IPS-18c (cell line): Measurements from ENCODE around the gene PEAK3.
"Not testable (repeated sequence)": the region's sequence is repeated elsewhere in the genome, so short reads cannot be mapped to it uniquely, and the experiment has no call there.

Source experiments
- H3K4me3 ChIP-seq: 2 replicates; pipeline ENCODE4 v1.7.0; 2013; ENCODE audit warnings: low read depth, mild to moderate bottlenecking, low read length, moderate library complexity; ENCODE audit not compliant: insufficient read depth
- H3K9me3 ChIP-seq: one replicate; pipeline ENCODE4 v1.6.1; 2013; ENCODE audit warnings: mild to moderate bottlenecking, low read length, moderate library complexity; ENCODE audit not compliant: control insufficient read depth, insufficient read depth

The PEAK3 gene

DNA sequence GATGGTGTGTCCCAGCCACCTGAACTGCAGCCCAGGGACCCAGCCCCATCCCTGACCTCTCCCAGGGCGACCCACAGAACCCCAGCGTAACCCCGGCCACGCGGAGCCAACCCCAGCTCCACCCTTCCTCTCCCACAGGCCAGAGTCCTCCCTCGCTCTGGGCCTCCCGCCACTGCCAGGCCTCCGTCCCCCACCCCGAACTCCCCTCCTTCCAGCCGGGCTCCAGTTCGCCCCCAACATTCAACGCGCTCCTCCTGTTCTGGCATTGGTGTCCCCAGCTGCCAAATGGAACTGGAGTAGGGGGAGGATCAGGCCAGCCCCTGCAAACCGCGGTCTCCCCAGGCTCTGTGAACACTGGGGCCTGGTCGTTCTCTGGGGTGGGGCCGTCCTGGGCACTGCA, 18.6 kb upstream of the PEAK3 start:
- H3K9me3 ChIP-seq, result peaks cover 2% of the 10 kb centered on the region
- H3K4me3 ChIP-seq, result no peak overlapping the region

DNA sequence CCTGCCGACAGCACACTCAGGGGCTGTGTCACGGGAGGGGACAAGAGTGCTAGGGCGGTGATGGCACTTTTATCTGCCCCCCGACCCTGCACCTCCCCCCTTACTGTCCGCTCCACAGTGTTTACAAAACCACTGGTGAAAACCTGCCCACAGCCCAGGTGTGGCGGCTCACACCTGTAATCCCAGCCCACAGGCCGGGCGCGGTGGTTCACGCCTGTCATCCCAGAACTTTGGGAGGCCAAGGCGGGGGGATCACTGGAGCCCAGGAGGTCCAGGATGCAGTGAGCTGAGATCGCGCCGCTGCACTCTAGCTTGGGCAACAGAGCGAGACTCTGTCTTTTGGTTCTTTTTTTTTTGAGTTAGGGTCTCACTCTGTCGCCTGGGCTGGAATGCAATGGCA, 14.2 kb upstream of the PEAK3 start:
- Histone ChIP-seq H3K9me3 (no peaks in the 10 kb centered on the region), H3K4me3 (no peak overlapping the region)

DNA sequence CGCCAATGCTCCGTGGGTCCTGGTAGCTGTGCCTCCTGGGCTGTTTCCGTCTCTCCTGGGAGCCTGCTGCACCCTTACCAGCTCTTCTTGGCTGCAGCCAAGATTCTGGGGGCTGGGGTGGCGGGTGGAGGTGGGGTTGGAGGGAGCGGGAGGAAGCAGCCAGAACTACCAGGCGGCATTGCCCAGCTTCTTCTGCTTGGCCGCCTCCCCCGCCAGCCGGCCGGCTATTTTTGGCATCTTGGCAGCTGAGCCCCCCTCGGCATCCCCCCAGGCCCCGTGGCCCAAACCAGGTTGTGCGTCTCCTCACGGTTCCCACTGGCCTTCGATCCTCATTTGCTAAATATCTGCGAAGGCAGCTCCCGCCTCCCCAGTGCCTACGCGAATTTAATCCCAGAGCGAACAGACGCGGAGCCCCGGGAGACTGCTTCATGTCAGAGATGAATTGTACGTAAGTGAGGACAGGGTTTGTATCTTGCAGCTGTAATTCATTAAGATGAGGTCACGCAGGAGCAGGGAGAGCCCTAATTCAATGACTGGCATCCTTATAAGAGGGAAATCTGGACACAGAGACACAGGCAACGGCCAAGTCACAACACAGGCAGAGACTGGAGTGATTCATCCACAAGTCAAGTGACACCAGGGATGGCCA, 12.8 kb upstream of the PEAK3 start:
- Histone ChIP-seq H3K4me3 (no peak overlapping the region), H3K9me3 (no peaks in the 10 kb centered on the region)

DNA sequence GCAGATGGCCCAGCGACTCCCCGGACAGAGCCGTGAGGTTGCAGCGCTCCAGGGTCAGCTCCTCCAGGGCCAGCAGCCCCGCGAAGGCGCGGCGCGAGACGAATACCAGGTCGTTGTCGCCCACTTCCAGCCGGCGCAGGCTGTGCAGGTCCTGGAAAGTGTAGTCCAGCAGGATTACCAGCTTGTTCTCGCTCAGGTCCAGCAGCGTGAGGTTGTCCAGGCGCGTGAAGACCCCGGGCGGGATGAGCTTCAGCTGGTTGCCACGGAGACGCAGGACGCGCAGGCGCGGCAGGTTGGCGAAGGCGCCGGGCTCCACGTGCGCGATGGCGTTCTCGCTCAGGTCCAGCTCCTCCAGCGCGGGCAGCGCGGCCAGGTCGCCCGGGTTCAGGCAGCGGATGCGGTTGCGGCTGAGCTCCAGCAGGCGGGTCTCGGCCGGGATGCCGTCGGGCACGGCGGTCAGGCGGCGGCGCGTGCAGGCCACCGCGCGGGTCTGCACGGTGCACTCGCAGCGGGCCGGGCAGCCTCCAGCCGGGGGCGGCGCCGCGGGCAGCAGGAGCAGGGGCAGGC, 9.3 kb upstream of the PEAK3 start:
- Histone ChIP-seq H3K9me3 (peaks cover 2% of the 10 kb centered on the region), H3K4me3 (no peak overlapping the region; the same call in 1 of the 2 replicates)

DNA sequence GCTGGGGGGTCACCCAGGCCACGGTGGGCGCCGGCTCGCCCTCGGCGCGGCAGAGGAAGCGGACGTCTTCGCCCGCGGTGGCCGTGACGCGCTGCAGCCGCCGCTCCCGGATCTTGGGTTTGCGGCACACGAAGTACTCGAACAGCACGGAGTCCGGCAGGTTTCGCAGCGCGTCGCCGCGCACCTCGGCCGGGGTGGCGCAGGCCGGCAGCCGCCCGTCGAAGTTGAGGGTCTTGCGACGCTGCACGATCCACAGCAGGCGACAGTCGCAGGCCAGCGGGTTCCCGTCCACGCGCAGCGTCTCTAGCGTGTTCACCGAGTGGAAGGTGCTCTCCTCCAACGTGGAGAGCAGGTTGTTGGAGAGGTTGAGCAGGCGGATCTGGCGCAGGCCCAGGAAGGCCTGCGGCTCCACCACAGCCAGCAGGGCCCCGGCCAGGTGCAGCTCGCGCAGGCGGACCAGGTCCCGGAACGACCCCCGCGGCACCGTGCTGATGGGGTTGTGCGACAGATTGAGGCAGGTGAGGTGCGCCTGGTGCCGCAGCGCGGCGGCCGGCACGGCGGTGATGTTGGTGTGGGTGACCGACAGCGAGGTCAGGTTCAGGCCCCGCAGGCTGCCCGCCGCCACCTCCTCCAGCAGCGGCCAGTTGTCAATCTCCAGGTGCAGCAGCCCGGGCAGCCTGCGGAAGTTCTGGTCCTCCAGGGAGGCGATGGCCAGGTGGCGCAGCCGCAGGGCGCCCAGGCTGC, 8.6 kb upstream of the PEAK3 start:
- H3K4me3 ChIP-seq, result no peak overlapping the region; the same call in 1 of the 2 replicates

DNA sequence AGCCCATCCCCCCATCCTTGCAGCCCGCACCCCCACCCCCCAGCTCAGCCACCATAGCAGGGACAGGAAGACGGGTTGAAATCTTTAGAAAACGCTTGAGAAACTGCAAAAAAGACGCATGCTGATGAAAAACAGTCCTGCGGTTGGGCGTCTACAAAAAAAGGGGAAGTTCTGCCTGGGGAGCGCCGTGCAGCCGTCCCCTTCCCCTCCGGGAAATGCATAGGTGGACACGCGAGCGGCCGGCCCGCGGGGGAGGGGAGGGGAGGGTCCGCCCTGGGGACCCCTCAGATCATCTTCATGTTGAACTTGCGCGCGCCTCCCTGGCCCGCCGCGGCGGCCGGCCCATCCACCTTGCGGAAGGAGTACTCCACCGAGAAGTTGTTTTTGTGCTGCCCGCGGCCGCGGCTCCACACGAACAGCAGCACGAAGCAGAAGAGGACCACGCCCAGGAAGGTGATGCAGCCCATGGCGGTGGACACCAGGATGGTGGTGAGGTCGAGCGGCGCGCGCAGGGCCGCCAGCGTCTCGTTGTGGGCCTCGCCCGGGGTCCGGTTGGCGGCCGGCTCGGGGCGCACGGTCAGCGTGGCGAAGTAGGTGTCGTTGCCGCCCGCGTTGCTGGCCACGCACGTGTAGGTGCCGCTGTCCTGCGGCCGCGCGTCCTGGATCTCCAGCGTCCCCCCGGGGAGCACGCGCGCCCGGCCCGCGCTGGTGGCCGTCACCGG, 7.9 kb upstream of the PEAK3 start:
- H3K4me3 ChIP-seq, result no peak overlapping the region
- H3K9me3 ChIP-seq, result peaks cover 2% of the 10 kb centered on the region

More for the DNA sequence above, 8.6 kb upstream of the PEAK3 start:
- H3K9me3 ChIP-seq, result peaks cover 2% of the 10 kb centered on the region

DNA sequence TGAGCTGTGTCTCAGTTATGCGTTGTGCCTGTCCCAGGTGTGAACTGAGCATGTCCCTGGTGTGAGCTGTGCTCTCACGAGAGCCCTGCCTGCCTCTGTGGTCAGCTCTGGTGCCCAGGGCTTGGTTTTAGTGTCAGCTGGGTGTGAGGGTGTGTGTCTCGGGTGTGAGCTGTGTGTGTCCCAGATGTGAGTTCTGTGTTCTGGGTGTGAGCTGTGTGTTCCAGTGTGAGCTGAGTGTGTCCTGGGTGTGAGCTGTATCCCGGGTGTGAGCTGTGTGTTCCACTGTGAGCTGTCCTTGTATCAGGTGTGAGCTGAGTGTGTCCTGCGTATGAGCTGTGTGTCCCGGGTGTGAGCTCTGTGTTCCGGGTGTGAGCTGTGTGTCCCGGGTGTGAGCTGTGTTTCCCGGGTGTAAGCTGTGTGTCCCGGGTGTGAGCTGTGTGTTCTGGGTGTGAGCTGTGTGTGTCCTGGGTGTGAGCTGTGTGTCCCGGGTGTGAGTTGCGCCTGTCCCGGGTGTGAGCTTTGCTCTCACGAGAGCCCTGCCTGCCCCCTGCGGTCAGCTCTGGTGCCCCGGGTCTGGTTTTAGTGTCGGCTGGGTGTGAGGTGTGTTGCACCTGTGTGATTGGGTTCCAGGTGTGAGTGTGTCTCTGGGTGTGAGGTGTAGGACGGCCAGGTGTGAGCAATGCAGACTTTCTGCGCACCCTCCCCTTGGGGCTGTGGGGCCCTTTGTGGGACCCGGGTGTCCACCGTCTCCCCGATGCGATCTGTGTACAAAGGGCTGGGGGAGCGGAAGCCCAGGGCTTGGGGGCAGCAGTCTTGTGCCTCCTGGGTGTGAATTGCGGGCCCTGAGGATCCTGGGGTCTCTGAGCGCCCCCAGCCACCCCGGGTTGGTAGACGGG, 7.1 kb upstream of the PEAK3 start:
- Histone ChIP-seq H3K4me3 (no peak overlapping the region), H3K9me3 (peaks cover 2% of the 10 kb centered on the region)

DNA sequence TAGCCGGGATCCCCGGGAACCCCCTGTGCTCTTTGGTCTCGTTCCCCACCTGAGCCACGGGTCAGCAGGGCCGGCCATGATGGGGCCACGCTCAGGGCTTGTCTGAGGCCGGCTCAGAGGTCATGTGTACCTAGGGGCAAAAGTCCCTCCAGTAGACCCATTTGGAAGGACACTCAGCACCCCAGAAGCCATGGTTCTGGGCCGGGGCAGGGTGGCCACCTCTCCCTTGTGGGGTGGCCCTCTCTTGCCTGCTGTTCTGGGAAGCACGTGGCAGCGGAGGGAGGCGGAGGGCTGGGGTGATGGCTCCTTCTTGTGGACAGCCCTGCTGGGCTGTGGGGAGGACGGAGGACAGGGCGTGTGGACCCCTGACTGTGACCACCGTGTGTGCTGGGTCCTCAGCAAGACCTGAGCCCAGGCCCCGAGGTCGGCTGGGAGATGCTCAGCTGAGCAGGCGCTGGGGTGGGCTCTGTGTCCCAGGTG, 6.4 kb upstream of the PEAK3 start:
- Histone ChIP-seq H3K9me3 (peaks cover 2% of the 10 kb centered on the region), H3K4me3 (no peak overlapping the region)

DNA sequence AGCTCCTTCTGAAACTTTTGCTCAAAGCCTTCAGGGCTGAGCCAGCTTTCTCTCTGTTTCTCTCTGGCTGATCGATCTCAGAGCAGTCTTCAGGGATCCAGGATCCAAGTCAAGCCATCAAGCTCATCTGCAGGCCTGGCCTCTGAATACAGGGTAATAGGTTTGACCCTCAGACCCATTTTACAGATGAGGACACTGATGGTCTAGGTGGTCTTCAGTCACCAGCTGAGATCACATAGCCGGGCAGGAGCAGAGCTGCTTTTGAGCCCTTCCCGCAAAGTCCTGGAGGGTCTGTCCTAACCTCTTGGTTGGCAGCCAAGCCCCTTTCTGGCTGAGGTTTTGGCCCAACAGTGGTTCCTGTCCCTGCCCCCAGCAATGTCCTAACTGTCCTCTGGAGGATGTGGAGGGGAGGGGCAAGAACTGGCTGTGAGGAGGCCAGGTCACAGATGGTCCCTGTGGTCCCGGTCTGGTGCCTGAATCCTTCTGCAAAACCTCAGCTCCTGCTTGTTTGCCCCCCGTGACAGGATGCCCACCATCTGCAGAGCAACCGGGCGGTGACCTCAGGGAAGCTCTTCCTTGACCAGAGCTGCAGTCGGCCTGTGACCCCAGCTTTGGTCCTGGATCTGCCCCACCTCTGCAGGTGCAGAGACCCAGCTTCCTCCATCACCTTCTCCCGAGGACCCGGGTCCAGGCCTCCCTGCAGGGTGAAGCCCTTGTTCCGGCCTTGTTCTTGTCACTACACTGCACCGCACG, 5.8 kb upstream of the PEAK3 start:
- Histone ChIP-seq H3K4me3 (no peak overlapping the region), H3K9me3 (peaks cover 2% of the 10 kb centered on the region)

DNA sequence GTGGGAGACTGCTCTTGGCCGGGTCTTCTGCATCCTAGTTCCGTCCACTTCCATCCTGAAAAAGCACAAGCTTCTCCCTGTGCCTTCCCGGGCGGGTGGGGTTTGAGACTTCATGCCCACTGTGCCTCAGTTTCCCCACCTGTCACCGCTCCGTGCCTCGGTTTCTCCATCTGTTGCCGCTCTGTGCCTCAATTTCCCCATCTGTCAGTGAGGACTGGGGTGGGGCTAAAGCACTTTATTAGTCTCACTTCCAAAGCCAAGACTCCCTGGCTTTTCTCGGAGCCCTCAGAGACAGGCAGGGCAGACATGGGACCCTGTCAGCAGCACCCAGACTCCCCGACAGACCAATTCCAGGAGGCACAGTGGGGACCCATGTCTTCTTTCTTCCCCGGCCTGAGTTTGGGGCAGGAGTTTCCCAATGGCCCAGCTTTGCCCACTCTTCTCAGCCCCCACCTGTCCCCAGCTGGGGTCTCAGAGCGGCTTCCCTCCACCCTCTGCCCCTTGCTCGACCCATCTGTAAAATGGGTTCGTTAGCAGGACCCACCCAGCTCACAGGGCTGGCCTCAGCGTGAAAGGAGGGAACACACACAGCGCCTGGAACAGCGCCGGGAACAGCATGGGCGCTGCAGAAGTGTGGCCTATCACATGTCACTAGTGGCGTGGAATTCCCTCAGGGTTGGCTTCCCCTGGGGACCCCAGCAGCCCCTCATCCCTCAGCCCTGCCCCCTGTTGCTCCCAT, 4.6 kb upstream of the PEAK3 start:
- peaks cover 2% of the 10 kb centered on the region for H3K9me3 ChIP-seq
- no peak overlapping the region for H3K4me3 ChIP-seq

DNA sequence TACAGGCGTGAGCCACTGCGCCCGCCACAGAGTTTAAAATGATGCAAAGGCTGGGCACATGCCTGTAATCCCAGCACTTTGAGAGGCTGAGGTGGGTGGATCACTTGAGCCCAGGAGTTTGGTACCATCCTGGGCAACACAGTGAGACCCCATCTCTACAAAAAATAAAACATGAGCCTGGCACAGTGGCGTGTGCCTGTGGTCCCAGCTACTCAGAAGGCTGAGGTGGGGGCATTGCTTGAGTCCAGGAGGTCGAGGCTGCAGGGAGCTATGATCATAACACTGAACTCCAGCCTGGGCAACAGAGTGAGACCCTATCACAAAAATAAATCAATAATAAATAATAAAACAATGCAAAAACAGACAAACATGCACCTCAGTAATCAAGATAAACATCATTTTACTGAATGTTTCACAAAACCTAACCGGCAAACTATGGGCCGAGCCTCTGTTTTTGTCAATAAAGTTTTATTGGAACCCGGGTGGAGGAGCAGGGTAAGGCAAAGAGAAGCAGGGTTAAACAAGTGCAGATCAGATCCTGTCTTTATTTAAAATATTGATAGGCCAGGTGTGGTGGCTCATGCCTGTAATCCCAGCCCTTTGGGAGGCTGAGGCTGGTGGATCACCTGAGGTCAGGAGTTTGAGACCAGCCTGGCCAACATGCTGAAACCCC, 2.0 kb upstream of the PEAK3 start:
- H3K4me3 ChIP-seq, result no peak overlapping the region
- H3K9me3 ChIP-seq, result peaks cover under 1% of the 10 kb centered on the region

DNA sequence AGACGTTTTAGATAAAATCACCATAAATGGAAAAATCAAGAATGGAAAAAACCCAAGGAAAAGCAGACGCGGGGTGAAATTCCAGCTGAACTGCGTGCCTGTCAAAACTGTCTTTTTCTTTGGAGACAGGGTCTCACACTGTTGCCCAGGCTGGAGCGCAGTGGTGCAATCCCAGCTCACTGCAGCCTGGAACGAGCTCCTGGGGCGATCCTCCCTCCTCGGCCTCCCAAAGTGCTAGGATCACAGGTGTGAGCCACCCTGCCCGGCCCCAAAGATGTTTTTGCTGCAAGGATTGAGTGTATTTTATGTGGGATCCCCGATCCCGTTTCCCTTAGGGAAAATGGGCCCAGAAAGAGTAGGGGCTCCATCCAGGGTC, 875 bp upstream of the PEAK3 start:
- no peak overlapping the region for H3K4me3 ChIP-seq
- H3K9me3 ChIP-seq, result no peaks in the 10 kb centered on the region

DNA sequence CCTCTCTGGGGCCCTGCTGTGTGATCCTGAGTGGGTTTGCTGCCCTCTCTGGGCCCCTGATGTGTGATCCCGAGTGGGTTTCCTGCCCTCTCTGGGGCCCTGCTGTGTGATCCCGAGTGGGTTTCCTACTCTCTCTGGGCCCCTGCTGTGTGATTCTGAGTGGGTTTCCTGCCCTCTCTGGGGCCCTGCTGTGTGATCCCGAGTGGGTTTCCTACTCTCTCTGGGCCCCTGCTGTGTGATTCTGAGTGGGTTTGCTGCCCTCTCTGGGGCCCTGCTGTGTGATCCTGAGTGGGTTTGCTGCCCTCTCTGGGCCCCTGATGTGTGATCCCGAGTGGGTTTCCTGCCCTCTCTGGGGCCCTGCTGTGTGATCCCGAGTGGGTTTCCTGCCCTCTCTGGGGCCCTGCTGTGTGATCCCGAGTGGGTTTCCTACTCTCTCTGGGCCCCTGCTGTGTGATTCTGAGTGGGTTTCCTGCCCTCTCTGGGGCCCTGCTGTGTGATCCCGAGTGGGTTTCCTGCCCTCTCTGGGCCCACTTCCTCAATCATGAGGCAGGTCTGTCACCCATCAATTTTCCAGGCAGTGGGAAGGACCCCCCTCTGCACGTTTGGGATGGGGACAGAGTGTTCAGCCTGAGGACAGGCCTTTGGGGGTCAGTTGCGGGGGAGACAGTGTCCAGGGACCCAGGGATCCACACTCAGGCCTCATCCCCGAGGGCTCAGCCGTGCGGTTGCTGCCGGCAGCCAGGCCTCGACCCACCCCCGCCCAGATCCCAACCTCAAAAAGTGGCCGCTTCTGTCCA, 512 bp downstream of the PEAK3 start:
- not testable (repeated sequence) for H3K9me3 ChIP-seq
- peak overlapping the region; percentile 56 for H3K4me3 ChIP-seq

DNA sequence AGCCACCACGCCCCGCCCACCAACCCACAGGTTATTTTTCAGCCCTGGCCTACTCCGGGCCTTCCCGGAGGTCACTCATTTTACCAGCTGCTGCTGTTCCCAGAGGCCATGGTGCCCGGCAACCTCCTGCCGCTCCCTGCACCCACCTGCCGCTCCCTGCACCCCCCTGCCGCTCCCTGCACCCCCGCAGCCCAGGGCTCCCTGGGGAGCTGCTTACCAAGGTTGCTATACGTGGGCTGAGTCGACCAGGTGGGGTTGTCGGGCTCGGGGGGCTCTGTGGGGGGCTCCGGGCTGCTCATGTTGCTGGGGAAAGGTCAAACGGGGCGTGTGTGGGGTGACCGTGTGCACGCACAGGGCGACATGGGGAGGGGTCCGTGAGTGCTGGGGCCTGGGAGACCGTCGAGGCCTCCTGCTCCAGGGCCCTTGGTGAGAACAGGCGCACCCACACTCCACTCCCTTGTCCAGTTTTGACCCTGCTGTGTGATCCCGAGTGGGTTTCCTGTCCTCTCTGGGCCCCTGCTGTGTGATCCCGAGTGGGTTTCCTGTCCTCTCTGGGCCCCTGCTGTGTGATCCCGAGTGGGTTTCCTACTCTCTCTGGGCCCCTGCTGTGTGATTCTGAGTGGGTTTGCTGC, 1.2 kb downstream of the PEAK3 start:
- Histone ChIP-seq H3K4me3 (no peak overlapping the region), H3K9me3 (no peaks in the 10 kb centered on the region)
